ENCODE data around the gene PIK3R6. TPM values are rescaled to one million over a fixed set of nuclear protein-coding genes. Genes with fewer than 3 reads are reported as not detected.

Gene PIK3R6
- total and polyA plus RNA-seq, 2 donors (not counting 1 experiment from before 2014, with no cell fraction given), result 2.8 to 11.0 TPM

- H3K4me3 Mint-ChIP-seq, result no peak overlapping the region
- POLR2A ChIA-PET, result no interaction called here
Observed at GRCh38 chr17:8828517-8828875, 39.0 kb downstream of the PIK3R6 start.

More at GRCh38 chr17:8828517-8828875, 39.0 kb downstream of the PIK3R6 start:
- ATAC-seq (ENCODE audit: low read depth), result no peak
- Mint-ChIP-seq H3K27ac (no peak overlapping the region), H3K27me3 (no peaks in the 10 kb centered on the region), H3K9me3 (ENCODE audit: insufficient read depth) (peaks cover 2% of the 10 kb centered on the region), H3K4me1 (no peaks in the 10 kb centered on the region)
- Histone ChIP-seq H3K9me3 (ENCODE audit: control extremely low read depth in 1 of 3, control insufficient read depth in 2 of 3, insufficient read depth in 1 of 3, low read length in 2 of 3) (peaks cover 0 to 9% (median 6%) of the 10 kb centered on the region in 3 donors), H3K27ac (ENCODE audit: low read length in 2 of 2) (no peak overlapping the region), H3K9ac (ENCODE audit: low read length) (no peak overlapping the region), H3K27me3 (replicated peaks in 1 of 4; ENCODE audit: control extremely low read depth in 1 of 4, control insufficient read depth in 3 of 4, insufficient read depth in 4 of 4, low read length in 3 of 4) (no peaks in the 10 kb centered on the region), H3K79me2 (ENCODE audit: control insufficient read depth, insufficient read depth, low read length) (no peaks in the 10 kb centered on the region), H4K20me1 (ENCODE audit: control insufficient read depth, insufficient read depth, low read length, poor library complexity, severe bottlenecking) (no peaks in the 10 kb centered on the region), H3K4me1 (ENCODE audit: control insufficient read depth in 2 of 2, insufficient read depth in 2 of 2, low read length in 2 of 2) (no peaks in the 10 kb centered on the region), H3K4me2 (replicated peaks; ENCODE audit: low read depth, low read length, poor library complexity, severe bottlenecking) (no peak overlapping the region), H2AFZ (ENCODE audit: insufficient read depth, low read depth, low read length, poor library complexity, severe bottlenecking) (no peak overlapping the region), H3K36me3 (replicated peaks in 1 of 2; ENCODE audit: control extremely low read depth in 1 of 2, control insufficient read depth in 1 of 2, extremely low read depth in 1 of 2, insufficient read depth in 2 of 2, low read length in 1 of 2) (no peaks in the 10 kb centered on the region), H3K4me3 (ENCODE audit: control extremely low read depth in 1 of 5, extremely low read depth in 1 of 5, insufficient read depth in 1 of 5, low read depth in 2 of 5, low read length in 4 of 5) (no peak overlapping the region)
- intact Hi-C loops (cut with micrococcal nuclease), result no loop called here
- DNase-seq, result no peak
- CTCF ChIA-PET, result no interaction called here
- 98% methylated on average over 20 of the region's 20 CpGs for WGBS (ENCODE audit: insufficient coverage)
- TF ChIP-seq EZH2 (IDR thresholded peaks at IDR 0.05; ENCODE audit: borderline replicate concordance, insufficient read depth, low read depth, low read length, poor library complexity, severe bottlenecking), result no peak
- no peak for TF ChIP-seq CTCF (IDR thresholded peaks at IDR 0.05)

All from B cell (primary cell).